Muscle of back (tissue), 11 donors: ENCODE results near the gene CDH12. TPM values are rescaled to one million over a fixed set of nuclear protein-coding genes. Genes with fewer than 3 reads are reported as not detected.
"Not testable (repeated sequence)": the region's sequence is repeated elsewhere in the genome, so short reads cannot be mapped to it uniquely, and the experiment has no call there.

Experiments
- DNase-seq, 3 donors: peaks; one replicate each; pipeline versions ENCODE4 v3.0.0 to v3.0.0-alpha.2; 2013
- polyA plus RNA-seq, 10 donors: library from polyadenylated mRNA; unstranded; fragments of 120-200 nt; gene quantifications; one replicate each; pipeline ENCODE4 v1.2.1, GENCODE V29; 2013; ENCODE audit not compliant: insufficient read length in 10 of 10

CDH12 gene
- polyA plus RNA-seq, 10 donors = 0.24 to 3.5 (median 1.7) TPM

- DNase-seq = no peak
Measured at GRCh38 chr5:22295832-22296231, 557.3 kb downstream of the CDH12 start.

GRCh38 chr5:22293147-22293546 is 560.0 kb downstream of the CDH12 start:
- no peak for DNase-seq

GRCh38 chr5:22278164-22278563 is 575.0 kb downstream of the CDH12 start:
- no peak for DNase-seq

GRCh38 chr5:22277006-22277405 is 576.1 kb downstream of the CDH12 start:
- no peak for DNase-seq

- DNase-seq = not testable (repeated sequence)
Measured at GRCh38 chr5:22265855-22266254, 587.3 kb downstream of the CDH12 start.

GRCh38 chr5:22258139-22258538 is 595.0 kb downstream of the CDH12 start:
- DNase-seq = no peak

GRCh38 chr5:22250528-22250927 is 602.6 kb downstream of the CDH12 start:
- no peak for DNase-seq

- no peak for DNase-seq
Measured at GRCh38 chr5:22249209-22249729, 603.9 kb downstream of the CDH12 start.

GRCh38 chr5:22245770-22246169 is 607.4 kb downstream of the CDH12 start:
- DNase-seq = no peak

GRCh38 chr5:22242532-22242931 is 610.6 kb downstream of the CDH12 start:
- no peak for DNase-seq

- no peak for DNase-seq
Measured at GRCh38 chr5:22238047-22238446, 615.1 kb downstream of the CDH12 start.

- no peak for DNase-seq
Measured at GRCh38 chr5:22226423-22226822, 626.7 kb downstream of the CDH12 start.

- no peak for DNase-seq
Measured at GRCh38 chr5:22223079-22223478, 630.1 kb downstream of the CDH12 start.

- not testable (repeated sequence) for DNase-seq
Measured at GRCh38 chr5:22213703-22214495, 639.2 kb downstream of the CDH12 start.

GRCh38 chr5:22212254-22212991 is 640.7 kb downstream of the CDH12 start:
- not testable (repeated sequence) for DNase-seq

- DNase-seq = not testable (repeated sequence)
Measured at GRCh38 chr5:22208463-22208862, 644.7 kb downstream of the CDH12 start.

GRCh38 chr5:22188651-22189050 is 664.5 kb downstream of the CDH12 start:
- not testable (repeated sequence) for DNase-seq

- DNase-seq = not testable (repeated sequence)
Measured at GRCh38 chr5:22187632-22188228, 665.4 kb downstream of the CDH12 start.

GRCh38 chr5:22169226-22169625 is 683.9 kb downstream of the CDH12 start:
- DNase-seq = not testable (repeated sequence)

GRCh38 chr5:22168704-22169103 is 684.4 kb downstream of the CDH12 start:
- not testable (repeated sequence) for DNase-seq

GRCh38 chr5:22165931-22166330 is 687.2 kb downstream of the CDH12 start:
- DNase-seq = not testable (repeated sequence)
